ENCODE data around the gene SLC6A11.

SLC6A11 gene

GRCh38 chr3:10780243-10780642 lies 35.8 kb upstream of the SLC6A11 start:
- no peak for DNase-seq
- Mint-ChIP-seq H3K9me3 (no peaks in the 10 kb centered on the region), H3K4me3 (no peak overlapping the region), H3K27me3 (peaks cover 33% of the 10 kb centered on the region), H3K4me1 (peaks cover 5% of the 10 kb centered on the region), H3K27ac (no peak overlapping the region), H3K36me3 (ENCODE audit: low read depth) (no peaks in the 10 kb centered on the region)
- no peak for ATAC-seq

- ATAC-seq (no peak), DNase-seq (no peak)
- H3K27ac Mint-ChIP-seq: no peak overlapping the region
- H3K4me1 Mint-ChIP-seq: peaks cover 5% of the 10 kb centered on the region
- H3K36me3 Mint-ChIP-seq (ENCODE audit: low read depth): no peaks in the 10 kb centered on the region
- H3K9me3 Mint-ChIP-seq: no peaks in the 10 kb centered on the region
- H3K27me3 Mint-ChIP-seq: peaks cover 36% of the 10 kb centered on the region
- H3K4me3 Mint-ChIP-seq: no peak overlapping the region
These were observed 35.1 kb upstream of the SLC6A11 start for GRCh38 chr3:10780922-10781321.

DNA sequence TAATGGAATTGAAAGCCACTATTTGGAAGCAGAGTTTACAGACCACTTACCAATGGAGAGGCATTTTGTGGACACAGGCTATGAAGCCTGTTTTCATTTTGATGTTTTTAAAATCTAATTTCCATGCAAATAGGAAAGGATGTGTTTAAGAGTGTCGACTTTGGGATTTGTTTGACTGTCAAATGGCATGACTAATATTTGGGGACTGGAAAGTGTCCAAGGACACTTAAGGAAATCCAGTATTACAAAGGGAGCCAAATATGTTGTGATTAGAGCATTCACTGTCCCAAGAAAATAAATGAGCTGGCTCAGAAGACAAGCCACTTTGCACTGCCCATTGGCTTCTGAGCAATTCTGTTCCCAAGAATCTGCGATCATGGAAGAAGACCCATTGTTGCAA lies 34.0 kb upstream of the SLC6A11 start:
- H3K9me3 Mint-ChIP-seq: no peaks in the 10 kb centered on the region
- peaks cover 5% of the 10 kb centered on the region for H3K4me1 Mint-ChIP-seq
- no peak overlapping the region for H3K27ac Mint-ChIP-seq
- H3K4me3 Mint-ChIP-seq: no peak overlapping the region
- ATAC-seq (no peak), DNase-seq (no peak)
- H3K36me3 Mint-ChIP-seq (ENCODE audit: low read depth): no peaks in the 10 kb centered on the region
- peaks cover 35% of the 10 kb centered on the region for H3K27me3 Mint-ChIP-seq

GRCh38 chr3:10783360-10784351 lies 32.4 kb upstream of the SLC6A11 start:
- H3K36me3 Mint-ChIP-seq (ENCODE audit: low read depth): no peaks in the 10 kb centered on the region
- peak; percentile 26 for DNase-seq
- no peaks in the 10 kb centered on the region for H3K9me3 Mint-ChIP-seq
- no peak overlapping the region for H3K27ac Mint-ChIP-seq
- H3K27me3 Mint-ChIP-seq: peaks cover 42% of the 10 kb centered on the region
- H3K4me3 Mint-ChIP-seq: no peak overlapping the region
- ATAC-seq: peak; percentile 43
- H3K4me1 Mint-ChIP-seq: peaks cover 5% of the 10 kb centered on the region

GRCh38 chr3:10786640-10787039 lies 29.4 kb upstream of the SLC6A11 start:
- no peak overlapping the region for H3K27ac Mint-ChIP-seq
- DNase-seq: no peak
- no peak for ATAC-seq
- no peaks in the 10 kb centered on the region for H3K36me3 Mint-ChIP-seq (ENCODE audit: low read depth)
- no peak overlapping the region for H3K4me3 Mint-ChIP-seq
- H3K4me1 Mint-ChIP-seq: peaks cover 5% of the 10 kb centered on the region
- H3K27me3 Mint-ChIP-seq: peaks cover 43% of the 10 kb centered on the region
- no peaks in the 10 kb centered on the region for H3K9me3 Mint-ChIP-seq

- H3K27me3 Mint-ChIP-seq: peaks cover 38% of the 10 kb centered on the region
- DNase-seq: no peak
- H3K36me3 Mint-ChIP-seq (ENCODE audit: low read depth): no peaks in the 10 kb centered on the region
- no peak overlapping the region for H3K4me3 Mint-ChIP-seq
- peaks cover 5% of the 10 kb centered on the region for H3K4me1 Mint-ChIP-seq
- no peak overlapping the region for H3K27ac Mint-ChIP-seq
- no peaks in the 10 kb centered on the region for H3K9me3 Mint-ChIP-seq
- ATAC-seq: no peak
These were observed 27.6 kb upstream of the SLC6A11 start for GRCh38 chr3:10788451-10788850.

DNA sequence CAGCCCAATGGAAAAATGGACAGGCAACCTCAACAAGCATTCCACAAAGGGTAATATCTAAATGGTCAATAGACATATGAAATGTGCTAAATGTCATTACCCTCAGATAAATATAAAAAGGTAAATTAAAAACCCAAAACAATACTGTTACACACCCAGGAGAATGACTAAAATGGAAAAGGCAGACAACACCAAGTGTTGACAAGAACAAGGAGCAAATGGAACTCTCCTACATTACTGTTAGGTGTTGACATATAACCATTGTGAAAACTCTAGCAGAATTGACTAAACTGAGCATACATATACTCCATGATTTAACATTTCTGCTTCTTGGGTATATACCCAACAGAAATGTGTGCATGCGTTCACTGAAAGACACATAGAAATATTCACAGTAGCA lies 25.3 kb upstream of the SLC6A11 start:
- Mint-ChIP-seq H3K27ac (no peak overlapping the region), H3K27me3 (peaks cover 22% of the 10 kb centered on the region), H3K9me3 (no peaks in the 10 kb centered on the region), H3K4me1 (no peaks in the 10 kb centered on the region), H3K4me3 (no peak overlapping the region), H3K36me3 (ENCODE audit: low read depth) (no peaks in the 10 kb centered on the region)
- ATAC-seq: no peak
- DNase-seq: no peak

GRCh38 chr3:10792208-10792607 lies 23.8 kb upstream of the SLC6A11 start:
- DNase-seq: no peak
- Mint-ChIP-seq H3K9me3 (no peaks in the 10 kb centered on the region), H3K27ac (no peak overlapping the region), H3K4me1 (no peaks in the 10 kb centered on the region), H3K4me3 (no peak overlapping the region), H3K36me3 (ENCODE audit: low read depth) (no peaks in the 10 kb centered on the region), H3K27me3 (peaks cover 24% of the 10 kb centered on the region)
- ATAC-seq: no peak

- Mint-ChIP-seq H3K27me3 (peaks cover 20% of the 10 kb centered on the region), H3K9me3 (no peaks in the 10 kb centered on the region), H3K4me3 (no peak overlapping the region), H3K36me3 (ENCODE audit: low read depth) (no peaks in the 10 kb centered on the region), H3K27ac (no peak overlapping the region), H3K4me1 (no peaks in the 10 kb centered on the region)
- DNase-seq (no peak), ATAC-seq (no peak)
These were observed 17.2 kb upstream of the SLC6A11 start for GRCh38 chr3:10798600-10799367.

DNA sequence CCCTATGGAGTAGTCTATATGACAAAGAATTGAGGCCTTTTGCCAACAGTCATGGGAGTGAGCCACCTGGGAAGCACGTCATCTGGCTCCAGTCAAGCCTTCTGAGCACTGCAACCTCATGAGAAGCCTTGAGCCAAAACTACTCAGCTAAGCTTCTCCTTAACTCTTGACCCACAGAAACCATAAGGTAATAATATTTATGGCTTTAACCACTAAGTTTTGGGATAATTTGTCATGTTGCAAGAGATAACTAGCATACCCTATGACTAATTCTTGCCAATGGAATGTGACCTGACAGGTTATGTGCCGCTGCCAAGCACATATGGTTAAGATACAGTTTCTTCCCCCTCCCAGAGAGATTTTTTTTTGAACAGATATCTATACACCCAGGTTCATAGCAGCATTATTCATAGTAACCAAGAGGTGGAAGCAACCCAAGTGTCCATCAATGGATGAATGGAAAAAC lies 11.8 kb upstream of the SLC6A11 start:
- Mint-ChIP-seq H3K36me3 (ENCODE audit: low read depth) (no peaks in the 10 kb centered on the region), H3K9me3 (no peaks in the 10 kb centered on the region), H3K27me3 (peaks cover 17% of the 10 kb centered on the region), H3K27ac (no peak overlapping the region), H3K4me3 (no peak overlapping the region), H3K4me1 (no peaks in the 10 kb centered on the region)
- ATAC-seq: no peak
- DNase-seq: no peak

DNA sequence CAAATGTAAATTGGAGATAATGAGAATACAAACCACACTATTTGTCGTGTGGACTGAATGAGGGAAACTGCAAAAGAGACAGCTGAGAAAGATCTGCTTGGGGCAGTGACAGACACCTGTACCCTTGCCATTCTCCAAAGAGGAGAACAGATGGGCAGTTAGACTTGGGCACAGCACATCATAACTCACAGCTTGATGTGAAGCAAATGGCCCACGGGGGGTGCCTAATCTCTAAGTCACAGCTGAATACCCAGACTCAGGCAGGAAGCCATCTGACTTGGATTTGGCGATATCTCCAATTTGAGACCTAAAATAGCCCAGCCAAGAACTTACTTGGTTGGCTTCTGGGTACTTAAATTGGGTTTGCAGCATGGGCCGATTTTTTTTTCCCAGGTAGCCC lies 10.0 kb upstream of the SLC6A11 start:
- Mint-ChIP-seq H3K27me3 (peaks cover 19% of the 10 kb centered on the region), H3K36me3 (ENCODE audit: low read depth) (no peaks in the 10 kb centered on the region), H3K9me3 (no peaks in the 10 kb centered on the region), H3K4me1 (no peaks in the 10 kb centered on the region), H3K4me3 (no peak overlapping the region), H3K27ac (no peak overlapping the region)
- DNase-seq: no peak
- ATAC-seq: no peak

GRCh38 chr3:10808130-10808735 lies 7.8 kb upstream of the SLC6A11 start:
- H3K36me3 Mint-ChIP-seq (ENCODE audit: low read depth): no peaks in the 10 kb centered on the region
- peaks cover 23% of the 10 kb centered on the region for H3K27me3 Mint-ChIP-seq
- ATAC-seq (no peak), DNase-seq (no peak)
- H3K4me1 Mint-ChIP-seq: no peaks in the 10 kb centered on the region
- H3K27ac Mint-ChIP-seq: no peak overlapping the region
- no peaks in the 10 kb centered on the region for H3K9me3 Mint-ChIP-seq
- no peak overlapping the region for H3K4me3 Mint-ChIP-seq

GRCh38 chr3:10808974-10809373 lies 7.1 kb upstream of the SLC6A11 start:
- DNase-seq (no peak), ATAC-seq (no peak)
- peaks cover 26% of the 10 kb centered on the region for H3K27me3 Mint-ChIP-seq
- no peaks in the 10 kb centered on the region for H3K4me1 Mint-ChIP-seq
- H3K27ac Mint-ChIP-seq: no peak overlapping the region
- no peak overlapping the region for H3K4me3 Mint-ChIP-seq
- H3K9me3 Mint-ChIP-seq: no peaks in the 10 kb centered on the region
- H3K36me3 Mint-ChIP-seq (ENCODE audit: low read depth): no peaks in the 10 kb centered on the region

DNA sequence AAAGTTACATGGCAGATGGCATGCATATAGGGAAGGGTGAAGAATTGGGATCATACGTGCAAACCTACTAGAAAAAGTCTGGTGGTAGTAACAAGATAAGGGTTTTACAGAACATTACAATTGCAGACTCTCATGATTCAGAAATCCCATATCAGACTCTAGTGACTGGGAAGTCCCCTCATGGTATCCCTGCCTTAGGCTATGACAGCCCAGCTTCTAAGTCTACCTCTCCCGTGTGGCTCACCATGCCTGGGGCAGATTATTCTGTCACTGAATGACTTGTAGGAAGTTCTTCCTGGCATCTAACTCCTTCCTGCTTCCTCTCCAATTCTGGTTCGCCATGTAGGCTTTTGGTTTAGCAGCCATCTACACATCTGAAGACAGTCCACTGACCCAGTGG lies 5.7 kb upstream of the SLC6A11 start:
- DNase-seq (no peak), ATAC-seq (no peak)
- Mint-ChIP-seq H3K9me3 (no peaks in the 10 kb centered on the region), H3K36me3 (ENCODE audit: low read depth) (no peaks in the 10 kb centered on the region), H3K4me3 (no peak overlapping the region), H3K27me3 (peaks cover 36% of the 10 kb centered on the region), H3K27ac (no peak overlapping the region), H3K4me1 (no peaks in the 10 kb centered on the region)

Measured in activated naive CD8-positive, alpha-beta T cell treated with anti-CD3 and anti-CD28 coated beads, Interleukin-2, amount 50 U/mL, for 24 hours (primary cell).